WERI-Rb-1 (cell line): ENCODE results near the gene HS6ST1.

Experiments used
- DNase-seq: peaks from one replicate; pipeline ENCODE4 v3.0.0-alpha.2; 2020
- H3K27ac ChIP-seq: fragments of 250-450 bp; sonication (Bioruptor Pico); 2 replicates; pipeline ENCODE4 v1.5.1; 2020; ENCODE audit warnings: mild to moderate bottlenecking, moderate library complexity
- H3K27me3 ChIP-seq: fragments of 250-450 bp; sonication (Bioruptor Pico); 2 replicates; pipeline ENCODE4 v1.5.1; 2021; ENCODE audit warnings: mild to moderate bottlenecking, low read depth, moderate library complexity; ENCODE audit not compliant: insufficient read depth, severe bottlenecking
- H3K36me3 ChIP-seq: fragments of 250-450 bp; sonication (Bioruptor Pico); 2 replicates; pipeline ENCODE4 v1.5.1; 2020; ENCODE audit warnings: mild to moderate bottlenecking, moderate library complexity
- H3K4me3 ChIP-seq: 2 replicates; pipeline ENCODE4 v1.5.1; 2011; ENCODE audit warnings: low read depth, mild to moderate bottlenecking, control low read depth, low read length
- H3K9me3 ChIP-seq: fragments of 250-450 bp; sonication (Bioruptor Pico); 2 replicates; pipeline ENCODE4 v1.5.1; 2021; ENCODE audit warnings: mild to moderate bottlenecking, moderate library complexity; ENCODE audit not compliant: severe bottlenecking
- CTCF ChIP-seq: IDR thresholded peaks from 2 replicates; pipeline ENCODE4 v1.5.1; 2011; ENCODE audit warnings: low read depth, mild to moderate bottlenecking, control low read depth, inconsistent platforms, low read length

HS6ST1 gene

GRCh38 chr2:128264881-128265607 lies 53.6 kb downstream of the HS6ST1 start:
- Histone ChIP-seq H3K4me3 (no peak overlapping the region), H3K36me3 (peaks cover 4% of the 10 kb centered on the region), H3K27me3 (no peaks in the 10 kb centered on the region), H3K27ac (no peak overlapping the region), H3K9me3 (no peaks in the 10 kb centered on the region)
- TF ChIP-seq CTCF = no peak
- no peak for DNase-seq

- TF ChIP-seq CTCF = no peak
- Histone ChIP-seq H3K27ac (no peak overlapping the region), H3K9me3 (no peaks in the 10 kb centered on the region), H3K36me3 (peaks cover 2% of the 10 kb centered on the region), H3K4me3 (no peak overlapping the region), H3K27me3 (no peaks in the 10 kb centered on the region)
- no peak for DNase-seq
These were observed 54.8 kb downstream of the HS6ST1 start for GRCh38 chr2:128263902-128264331.

- Histone ChIP-seq H3K27me3 (no peaks in the 10 kb centered on the region), H3K4me3 (no peak overlapping the region), H3K27ac (no peak overlapping the region), H3K9me3 (no peaks in the 10 kb centered on the region), H3K36me3 (no peaks in the 10 kb centered on the region)
- DNase-seq = no peak
- no peak for TF ChIP-seq CTCF
These were observed 56.1 kb downstream of the HS6ST1 start for GRCh38 chr2:128262315-128263253.

GRCh38 chr2:128261245-128262128 lies 57.2 kb downstream of the HS6ST1 start:
- no peak overlapping the region; the same call in 1 of the 2 replicates for H3K27ac ChIP-seq
- H3K36me3 ChIP-seq = no peaks in the 10 kb centered on the region
- no peak for TF ChIP-seq CTCF
- no peak overlapping the region for H3K4me3 ChIP-seq
- no peaks in the 10 kb centered on the region for H3K27me3 ChIP-seq
- H3K9me3 ChIP-seq = no peaks in the 10 kb centered on the region
- DNase-seq = peak; percentile 42

GRCh38 chr2:128260239-128261138 lies 58.2 kb downstream of the HS6ST1 start:
- Histone ChIP-seq H3K36me3 (no peaks in the 10 kb centered on the region), H3K27me3 (no peaks in the 10 kb centered on the region), H3K27ac (no peak overlapping the region), H3K9me3 (no peaks in the 10 kb centered on the region), H3K4me3 (no peak overlapping the region)
- TF ChIP-seq CTCF = no peak
- no peak for DNase-seq
